ENCODE results near the gene CLSTN2. TPM values are rescaled to one million over a fixed set of nuclear protein-coding genes. Genes with fewer than 3 reads are reported as not detected.

Gene CLSTN2
- total and polyA plus RNA-seq, 4 donors = 0.09 to 2.2 (median 0.55) TPM

- H3K9ac ChIP-seq (ENCODE audit: low read depth in 1 of 2, low read length in 2 of 2) = no peak overlapping the region
- 60% methylated on average over 3 of the region's 3 CpGs for WGBS
Measured at GRCh38 chr3:140296796-140297352, 361.9 kb downstream of the CLSTN2 start.

GRCh38 chr3:140298043-140298442 lies 363.1 kb downstream of the CLSTN2 start:
- DNase-seq (ENCODE audit: low spot score) = no peak
- Histone ChIP-seq H3K36me3 (ENCODE audit: control insufficient read depth in 4 of 4, insufficient read depth in 3 of 4, low read depth in 1 of 4, low read length in 3 of 4) (no peaks in the 10 kb centered on the region), H3K9me3 (ENCODE audit: control insufficient read depth in 4 of 4, low read length in 3 of 4) (no peaks in the 10 kb centered on the region), H3K27ac (ENCODE audit: low read depth in 1 of 2, low read length in 2 of 2) (no peak overlapping the region), H3K9ac (ENCODE audit: low read depth in 1 of 2, low read length in 2 of 2) (no peak overlapping the region), H3K4me1 (ENCODE audit: control insufficient read depth in 4 of 4, insufficient read depth in 4 of 4, low read length in 3 of 4) (no peaks in the 10 kb centered on the region), H3K27me3 (ENCODE audit: control insufficient read depth in 4 of 4, insufficient read depth in 4 of 4, low read length in 3 of 4) (peaks cover 0 to 6% (median 0%) of the 10 kb centered on the region in 4 donors), H3K4me3 (ENCODE audit: low read depth in 1 of 3, low read length in 3 of 3) (no peak overlapping the region)
- TF ChIP-seq REST (IDR thresholded peaks at IDR 0.05) (no peak), MAX (IDR thresholded peaks at IDR 0.05) (no peak), FOXA2 (IDR thresholded peaks at IDR 0.05) (no peak), HNF4G (IDR thresholded peaks at IDR 0.05) (no peak), RAD21 (IDR thresholded peaks at IDR 0.05) (no peak), TAF1 (conservative IDR thresholded peaks at IDR 0.05) (no peak), NR2F2 (IDR thresholded peaks at IDR 0.05) (no peak), HNF4A (conservative IDR thresholded peaks at IDR 0.05) (no peak), RXRA (IDR thresholded peaks at IDR 0.05) (no peak), FOXA1 (IDR thresholded peaks at IDR 0.05) (no peak), EGR1 (IDR thresholded peaks at IDR 0.05; ENCODE audit: low read depth in 2 of 2) (no peak), JUND (IDR thresholded peaks at IDR 0.05) (no peak), GABPA (IDR thresholded peaks at IDR 0.05 in 1 of 2, conservative IDR thresholded peaks at IDR 0.05 in 1 of 2) (no peak), CTCF (IDR thresholded peaks at IDR 0.05; ENCODE audit: low read depth, low read length, missing input control) (no peak), ATF3 (IDR thresholded peaks at IDR 0.05) (no peak)
- WGBS = 93% methylated on average over 1 of the region's 1 CpG

More at GRCh38 chr3:140296796-140297352, 361.9 kb downstream of the CLSTN2 start:
- H3K27me3 ChIP-seq (ENCODE audit: control insufficient read depth in 4 of 4, insufficient read depth in 4 of 4, low read length in 3 of 4) = peaks cover 0 to 6% (median 0%) of the 10 kb centered on the region in 4 donors
- no peak overlapping the region for H3K27ac ChIP-seq (ENCODE audit: low read depth in 1 of 2, low read length in 2 of 2)
- no peaks in the 10 kb centered on the region for H3K9me3 ChIP-seq (ENCODE audit: control insufficient read depth in 4 of 4, low read length in 3 of 4)
- H3K4me1 ChIP-seq (ENCODE audit: control insufficient read depth in 4 of 4, insufficient read depth in 4 of 4, low read length in 3 of 4) = no peaks in the 10 kb centered on the region
- no peaks in the 10 kb centered on the region for H3K36me3 ChIP-seq (ENCODE audit: control insufficient read depth in 4 of 4, insufficient read depth in 3 of 4, low read depth in 1 of 4, low read length in 3 of 4)
- no peak overlapping the region for H3K4me3 ChIP-seq (ENCODE audit: low read depth in 1 of 3, low read length in 3 of 3)
- TF ChIP-seq SP1 (IDR thresholded peaks at IDR 0.05) (no peak), JUND (IDR thresholded peaks at IDR 0.05) (no peak), ATF3 (IDR thresholded peaks at IDR 0.05) (no peak), EGR1 (IDR thresholded peaks at IDR 0.05; ENCODE audit: low read depth in 2 of 2) (no peak), GABPA (IDR thresholded peaks at IDR 0.05 in 1 of 2, conservative IDR thresholded peaks at IDR 0.05 in 1 of 2) (no peak), HNF4A (conservative IDR thresholded peaks at IDR 0.05) (no peak)
- no peak for DNase-seq (ENCODE audit: low spot score)
